GM12878 (cell line): ENCODE measurements around the gene MORN4. TPM values are rescaled to one million over a fixed set of nuclear protein-coding genes. Genes with fewer than 3 reads are reported as not detected.

Experiments used
- ATAC-seq: fragments of 200-7000 bp; cut with Tn5 transposase; 3 replicates; pipeline ENCODE4 v1.9.1; 2020; ENCODE audit warnings: mild to moderate bottlenecking, moderate library complexity
- BruUV-seq: library from RNA; stranded (reverse); fragments of 400-500 nt; replicated peaks from 2 replicates; lab custom pipeline; 2021; lab: Mats Ljungman, UMichigan
- CTCF ChIA-PET: fragments of 300-600 bp; sonication (Branson Sonifier 250); formaldehyde crosslinking; extraction: SDS; loops from one replicate; lab custom pipeline; 2021; ENCODE audit warnings: inconsistent platforms; lab: Yijun Ruan, JAX
- POLR2A ChIA-PET: fragments of 350-600 bp; formaldehyde crosslinking; extraction: SDS; loops from one replicate; lab custom pipeline; 2021; ENCODE audit warnings: inconsistent platforms; lab: Charles Lee
- RAD21 ChIA-PET: fragments of 300-600 bp; sonication (Branson Sonifier 250); formaldehyde crosslinking; loops from one replicate; lab custom pipeline; 2023; ENCODE audit warnings: antibody characterized with exemption; ENCODE audit not compliant: unreplicated experiment; lab: Charles Lee
- SMC1A ChIA-PET: fragments of 300-600 bp; sonication (Branson Sonifier 250); formaldehyde crosslinking; loops from one replicate; lab custom pipeline; 2023; ENCODE audit not compliant: unreplicated experiment, uncharacterized antibody; lab: Charles Lee
- DNase-seq: peaks from one replicate; pipeline ENCODE4 v3.0.0-alpha.2; 2011; ENCODE audit warnings: low read depth, low spot score
- FAIRE-seq: peaks from 3 replicates; lab custom pipeline; 2011; peaks lifted over from hg19 to GRCh38; lab: Jason Lieb, UNC
- H2AFZ ChIP-seq: 2 replicates; pipeline ENCODE4 v1.6.0; 2011; ENCODE audit warnings: low read depth, low read length, control low read depth; ENCODE audit not compliant: control insufficient read depth
- H3K27ac ChIP-seq: 2 replicates; pipeline ENCODE4 v1.5.1; 2011; ENCODE audit warnings: control low read depth; ENCODE audit not compliant: control insufficient read depth, insufficient read depth
- H3K27me3 ChIP-seq, 2 experiments: replicated peaks in 1 of 2; 2 replicates each; pipeline versions ENCODE4 v1.6.0 to v1.6.1; 2011; ENCODE audit warnings: low read length in 1 of 2; ENCODE audit not compliant: control insufficient read depth in 2 of 2, insufficient read depth in 2 of 2
- H3K36me3 ChIP-seq, 2 experiments: 2 replicates each; pipeline ENCODE4 v1.5.1; 2011; ENCODE audit warnings: low read length in 1 of 2; ENCODE audit not compliant: control insufficient read depth in 2 of 2, insufficient read depth in 2 of 2
- H3K4me1 ChIP-seq: 2 replicates; pipeline ENCODE4 v1.6.1; 2011; ENCODE audit warnings: mild to moderate bottlenecking, low read length, moderate library complexity, mixed read lengths; ENCODE audit not compliant: control insufficient read depth, insufficient read depth
- H3K4me2 ChIP-seq: 2 replicates; pipeline ENCODE4 v1.6.0; 2011; ENCODE audit warnings: control low read depth; ENCODE audit not compliant: control insufficient read depth, insufficient read depth
- H3K4me3 ChIP-seq: fragments of 200-600 bp; sonication (generic); 2 replicates; pipeline ENCODE4 v1.5.1; 2016
- H3K79me2 ChIP-seq: 2 replicates; pipeline ENCODE4 v1.6.0; 2011; ENCODE audit warnings: low read length; ENCODE audit not compliant: control insufficient read depth, insufficient read depth
- H3K9ac ChIP-seq: 2 replicates; pipeline ENCODE4 v1.8.0; 2011; ENCODE audit warnings: low read length, control low read depth, mixed read lengths; ENCODE audit not compliant: control insufficient read depth, insufficient read depth
- H3K9me3 ChIP-seq: replicated peaks from 3 replicates; pipeline ENCODE4 v1.5.1; 2011; ENCODE audit warnings: mild to moderate bottlenecking, low read length; ENCODE audit not compliant: control insufficient read depth, insufficient read depth
- H4K20me1 ChIP-seq: 2 replicates; pipeline ENCODE4 v1.6.0; 2011; ENCODE audit not compliant: control insufficient read depth, insufficient read depth
- ATF3 ChIP-seq: IDR thresholded peaks from 2 replicates; pipeline ENCODE4 v1.6.1; 2011; ENCODE audit warnings: low read depth, mild to moderate bottlenecking, low read length, moderate library complexity, borderline replicate concordance; ENCODE audit errors: extremely low read depth
- ATF7 ChIP-seq: fragments of 450-650 bp; IDR thresholded peaks from 2 replicates; pipeline ENCODE4 v1.6.1; 2016; ENCODE audit warnings: low read depth, mild to moderate bottlenecking
- BMI1 ChIP-seq: fragments of 450-650 bp; IDR thresholded peaks from 2 replicates; pipeline ENCODE4 v1.6.1; 2016; ENCODE audit warnings: mild to moderate bottlenecking, moderate library complexity, borderline replicate concordance
- CUX1 ChIP-seq: IDR thresholded peaks from 2 replicates; pipeline ENCODE4 v1.6.1; 2012; ENCODE audit warnings: improper control_type of control experiment, low read depth, low read length; ENCODE audit not compliant: insufficient replicate concordance
- KDM1A ChIP-seq: fragments of 200-600 bp; sonication (generic); IDR thresholded peaks from 2 replicates; pipeline ENCODE4 v1.6.1; 2016; ENCODE audit warnings: borderline replicate concordance
- MLLT1 ChIP-seq: fragments of 450-650 bp; IDR thresholded peaks from 2 replicates; pipeline ENCODE4 v1.6.1; 2016; ENCODE audit warnings: mild to moderate bottlenecking
- MTA2 ChIP-seq: fragments of 450-650 bp; IDR thresholded peaks from 2 replicates; pipeline ENCODE4 v1.6.1; 2016; ENCODE audit warnings: low read depth, mild to moderate bottlenecking, moderate library complexity
- RFX5 ChIP-seq: IDR thresholded peaks from 2 replicates; pipeline ENCODE4 v1.6.1; 2011; ENCODE audit warnings: low read depth, low read length, improper control_type of control experiment
- SIX5 ChIP-seq: IDR thresholded peaks from 2 replicates; pipeline ENCODE4 v1.6.1; 2011; ENCODE audit warnings: mild to moderate bottlenecking, low read depth, low read length, moderate library complexity; ENCODE audit not compliant: severe bottlenecking
- SMAD1 ChIP-seq: fragments of 450-650 bp; IDR thresholded peaks from 2 replicates; pipeline ENCODE4 v1.6.1; 2018; ENCODE audit warnings: mild to moderate bottlenecking, low read depth; ENCODE audit not compliant: partially characterized antibody
- SUZ12 ChIP-seq: fragments of 200-600 bp; sonication (generic); IDR thresholded peaks from one replicate; pipeline ENCODE4 v1.6.1; 2018; ENCODE audit warnings: antibody characterized with exemption, mild to moderate bottlenecking; ENCODE audit not compliant: unreplicated experiment
- ZNF274 ChIP-seq: IDR thresholded peaks from one replicate; pipeline ENCODE4 v1.8.0; 2011; ENCODE audit not compliant: insufficient read length, insufficient read depth
- WGBS: methylation state at CpG from one replicate; pipeline ENCODE4 v1.1.6; 2016; ENCODE audit warnings: low lambda C conversion rate; ENCODE audit not compliant: insufficient replicate concordance, insufficient coverage; ENCODE audit errors: missing lambda C conversion rate; 5-methylcytosine and 5-hydroxymethylcytosine counted together
- in situ Hi-C: fragments of 300-500 bp; cut with MboI; formaldehyde crosslinking; loops from 9 replicates; pipeline ENCODE4 v1.14.3; 2018; ENCODE audit warnings: mixed read lengths
- intact Hi-C: fragments of 100-400 bp; cut with micrococcal nuclease; formaldehyde crosslinking; loops from one replicate; pipeline ENCODE4 v1.14.2; 2022; ENCODE audit not compliant: unreplicated experiment
- polyA plus RNA-seq, 11 experiments: library from polyadenylated mRNA; depleted of rRNA in 4 of 11; unstranded in 6 of 11; stranded (reverse) in 5 of 11; fragments of >200 nt; fragmentation: Nextera tagmentation in 4 of 11; fragmentation: Illumina TruSeq in 1 of 11; extraction: Ambion mirVana in 4 of 11; extraction: Trizol in 1 of 11; gene quantifications; 1 replicate in 1 of 11; 2 replicates in 10 of 11; pipeline versions ENCODE4 v1.2.1 to v1.2.3, GENCODE V29; 2011 to 2016; ENCODE audit warnings: inconsistent platforms in 2 of 11, missing spikeins in 2 of 11, low read depth in 1 of 11
- total RNA-seq, 4 experiments: library from RNA; depleted of rRNA in 3 of 4; stranded (reverse); fragments of >200 nt in 3 of 4; fragmentation: Illumina TruSeq in 1 of 4; extraction: Trizol in 1 of 4; gene quantifications; 2 replicates each; pipeline versions ENCODE4 v1.2.1 to v1.2.3, GENCODE V29; 2013 to 2021

MORN4 gene
- total and polyA plus RNA-seq, 10 of the 15 experiments (the other 5 are each of a cell fraction or from before 2014, with no cell fraction given) = 1.3 to 5.5 (median 2.6) TPM

DNA sequence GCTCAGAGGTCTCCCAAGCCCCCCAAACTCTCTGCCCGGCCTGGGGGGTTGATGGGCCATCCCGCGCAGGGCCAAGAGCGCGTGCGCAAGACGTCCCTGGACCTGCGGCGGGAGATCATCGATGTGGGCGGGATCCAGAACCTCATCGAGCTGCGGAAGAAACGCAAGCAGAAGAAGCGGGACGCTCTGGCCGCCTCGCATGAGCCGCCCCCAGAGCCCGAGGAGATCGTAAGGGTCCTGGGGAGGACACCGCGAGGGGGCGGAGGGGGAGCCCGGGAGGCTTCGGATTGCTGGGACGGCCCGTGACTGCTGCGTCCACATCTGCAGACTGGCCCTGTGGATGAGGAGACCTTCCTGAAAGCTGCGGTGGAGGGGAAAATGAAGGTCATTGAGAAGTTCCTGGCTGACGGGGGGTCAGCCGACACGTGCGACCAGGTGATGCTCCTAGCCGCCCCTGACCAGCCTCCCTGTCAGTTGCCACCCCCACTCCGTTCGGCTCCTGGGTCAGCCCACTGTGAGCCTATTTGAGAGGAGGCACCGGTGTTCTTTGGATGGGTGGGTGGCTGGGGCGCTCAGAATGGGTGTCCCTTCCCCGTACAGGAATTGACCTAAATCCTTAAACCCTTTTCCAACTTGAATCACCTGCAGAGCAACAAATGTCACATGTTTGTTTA, 55.0 kb downstream of the MORN4 start:
- H3K27me3 ChIP-seq = no peaks in the 10 kb centered on the region; a peak in 1 of 4 replicates
- no peaks in the 10 kb centered on the region for H3K36me3 ChIP-seq
- DNase-seq (no peak), FAIRE-seq (no peak), ATAC-seq (peak; percentile 41; the same call in 2 of the 3 replicates)
- 61% methylated on average over 37 of the region's 40 CpGs for WGBS
- H3K9me3 ChIP-seq = no peaks in the 10 kb centered on the region
- H3K4me3 ChIP-seq = no peak overlapping the region
- POLR2A ChIA-PET = no interaction called here
- no TSS peak for BruUV-seq
- SMC1A ChIA-PET = no interaction called here
- H3K9ac ChIP-seq = no peak overlapping the region
- H2AFZ ChIP-seq = no peak overlapping the region
- H3K79me2 ChIP-seq = no peaks in the 10 kb centered on the region
- intact Hi-C loops = no loop called here
- H4K20me1 ChIP-seq = no peaks in the 10 kb centered on the region
- RAD21 ChIA-PET = no interaction called here
- in situ Hi-C loops = no loop called here
- H3K4me1 ChIP-seq = no peaks in the 10 kb centered on the region
- CTCF ChIA-PET = no interaction called here
- no peak overlapping the region for H3K4me2 ChIP-seq
- H3K27ac ChIP-seq = no peak overlapping the region
- TF ChIP-seq MTA2 (no peak), BMI1 (no peak), KDM1A (no peak), SUZ12 (no peak), SMAD1 (no peak), SIX5 (no peak), RFX5 (no peak), ATF3 (no peak), CUX1 (no peak), ZNF274 (no peak), ATF7 (no peak), MLLT1 (no peak)
